ENCODE measurements around the gene TRA2A.

Gene TRA2A

GRCh38 chr7:23470330-23471105 is 61.3 kb downstream of the TRA2A start, which contains the start of gene IGF2BP3:
TSS of gene IGF2BP3 (minus strand) at chr7:23470491. CDS start at chr7:23470110, 381 bp downstream.
- no peak for DNase-seq (ENCODE audit: low read depth)

- DNase-seq (ENCODE audit: low read depth): no peak
Observed at GRCh38 chr7:23469961-23470250, 61.9 kb downstream of the TRA2A start.

DNA sequence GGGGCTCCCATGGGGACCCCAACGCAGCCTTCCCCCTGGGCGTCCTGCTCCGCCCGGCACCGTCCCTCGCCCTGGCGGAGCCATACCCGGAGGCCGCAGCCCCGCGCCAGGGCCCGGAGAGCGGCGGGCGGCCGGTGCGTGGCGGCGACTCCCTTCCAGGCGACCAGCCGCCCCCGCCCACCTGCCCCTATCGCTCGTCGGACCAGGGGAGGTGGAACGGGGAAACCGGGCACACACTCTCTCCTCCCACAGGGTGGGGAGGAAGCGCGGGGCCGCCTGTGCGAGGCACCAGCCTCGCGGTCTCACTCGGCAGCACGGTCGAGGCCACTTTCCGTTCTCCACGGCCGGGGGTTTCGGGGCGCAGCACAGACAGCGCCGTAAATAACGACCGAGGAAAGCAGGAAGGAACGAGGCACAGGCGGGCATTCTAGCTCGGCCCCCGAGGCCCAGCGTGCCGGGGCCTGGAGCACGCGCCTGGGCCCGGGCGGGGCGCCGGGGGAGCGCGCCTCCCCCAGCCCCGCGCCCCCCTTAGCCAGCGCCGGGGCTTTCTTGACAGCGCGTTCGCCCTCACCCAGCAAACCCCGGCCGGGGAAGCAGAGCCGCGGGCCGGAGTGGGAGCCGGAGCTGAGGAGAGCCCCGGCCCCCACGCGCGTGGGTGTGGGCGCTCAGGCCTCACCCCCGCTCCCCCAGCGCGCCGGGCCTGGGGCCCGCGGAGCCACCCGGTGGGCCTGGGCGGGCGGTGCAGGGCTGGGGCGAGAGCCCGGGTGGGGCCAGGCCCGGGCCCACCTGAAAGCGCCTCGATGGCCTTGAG is 62.4 kb downstream of the TRA2A start:
- no peak for DNase-seq (ENCODE audit: low read depth)

- DNase-seq (ENCODE audit: low read depth): no peak
Observed at GRCh38 chr7:23468526-23469149, 63.1 kb downstream of the TRA2A start.

DNA sequence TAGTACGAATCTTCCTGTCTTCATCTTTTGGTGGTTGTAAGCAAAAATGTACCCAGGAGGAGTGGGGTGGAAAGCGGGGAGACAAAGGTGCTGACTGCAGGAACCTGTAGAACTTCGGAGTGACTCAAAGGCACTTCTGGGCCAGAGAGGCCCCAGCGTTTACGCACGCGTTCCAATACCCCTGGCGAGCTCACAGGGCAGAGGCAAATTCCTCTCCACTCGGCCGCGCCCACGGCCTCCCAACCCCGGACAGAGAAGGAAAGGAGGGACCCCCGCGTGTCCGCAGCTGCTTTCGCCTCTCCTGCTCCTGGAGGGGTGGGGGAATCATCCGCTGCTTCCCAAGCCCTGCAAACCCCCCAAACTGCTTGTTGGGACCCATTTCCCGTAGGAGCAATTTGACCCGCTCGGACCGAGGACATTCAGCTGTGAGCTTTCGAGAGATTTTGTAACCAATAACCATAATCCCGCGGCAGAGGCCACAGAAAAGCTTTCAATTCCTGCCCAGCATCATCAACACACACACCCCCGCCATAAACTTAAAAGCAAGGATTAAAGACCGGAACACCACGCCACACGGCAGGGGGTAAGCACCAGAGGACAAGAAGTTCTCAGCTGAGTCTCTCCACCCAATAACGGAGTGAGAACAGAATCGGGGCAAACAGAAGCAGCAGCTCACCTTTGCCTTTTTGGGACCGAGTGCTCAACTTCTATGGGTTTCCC is 63.8 kb downstream of the TRA2A start:
- DNase-seq (ENCODE audit: low read depth): no peak

DNA sequence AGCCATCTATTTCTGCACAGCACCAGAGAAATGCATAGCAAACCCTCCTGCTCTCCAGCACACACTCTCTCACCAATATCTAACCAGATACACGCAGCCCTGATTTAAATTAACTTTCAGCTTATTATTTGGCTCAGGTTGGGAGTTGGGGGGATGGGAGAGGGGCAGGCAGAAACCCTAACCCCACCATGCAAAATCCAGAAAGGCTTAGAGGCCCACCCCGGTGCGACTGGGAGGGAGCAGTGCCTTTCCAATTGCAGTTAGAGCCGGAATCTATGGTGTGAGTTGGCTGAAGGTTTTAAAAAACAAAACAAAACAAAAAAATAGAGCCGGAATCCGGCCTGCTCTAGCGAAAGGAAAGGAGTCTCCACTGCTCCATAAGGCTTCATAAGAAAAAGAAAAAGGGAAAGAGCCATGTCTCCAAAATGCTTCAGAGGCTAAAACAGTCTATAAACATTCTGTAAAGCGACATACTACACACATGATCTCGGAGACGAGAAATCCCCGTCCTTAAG is 64.4 kb downstream of the TRA2A start:
- no peak for DNase-seq (ENCODE audit: low read depth)

GRCh38 chr7:23462846-23463245 is 68.9 kb downstream of the TRA2A start:
- DNase-seq (ENCODE audit: low read depth): no peak

- no peak for DNase-seq (ENCODE audit: low read depth)
Observed at GRCh38 chr7:23458044-23458443, 73.7 kb downstream of the TRA2A start.

DNA sequence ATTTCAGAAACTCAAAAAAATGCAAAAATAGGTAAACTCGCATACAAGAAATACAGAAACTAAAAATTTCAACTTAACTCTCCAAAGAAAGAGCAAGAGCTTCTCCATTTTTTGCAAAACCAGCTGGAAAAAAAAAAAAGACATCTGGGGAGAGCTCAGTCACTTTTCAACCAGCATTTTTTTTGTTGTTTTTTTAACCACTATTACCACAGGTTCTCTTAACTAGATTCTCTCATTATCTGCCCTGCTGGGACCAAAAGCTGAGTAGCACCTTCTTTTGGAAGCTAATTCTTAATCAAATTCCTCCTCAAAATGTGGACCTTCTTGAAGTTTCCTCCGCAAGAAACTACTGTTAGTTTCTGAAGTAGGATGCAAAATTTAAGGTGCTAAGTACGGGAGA is 75.7 kb downstream of the TRA2A start:
- DNase-seq (ENCODE audit: low read depth): no peak

GRCh38 chr7:23454881-23455526 is 76.8 kb downstream of the TRA2A start:
- DNase-seq (ENCODE audit: low read depth): no peak
